Stimulated activated effector memory CD8-positive, alpha-beta T cell treated with anti-CD3 and anti-CD28 coated beads, Interleukin-12 subunit alpha, Interleukin-12 subunit beta, amount 100 ng/mL, for 72 hours (primary cell): ENCODE measurements around the gene MED26.

Experiments
- ATAC-seq: fragments of 150-1000 bp; cut with Tn5 transposase; 2 replicates; pipeline ENCODE4 v1.10.0; 2021
- DNase-seq, 2 donors: peaks; one replicate each; pipeline ENCODE4 v3.0.0; 2021 to 2022; ENCODE audit warnings: low spot score in 2 of 2
- H3K27ac Mint-ChIP-seq: one replicate; pipeline ENCODE4 v1.8.0; 2022; ENCODE audit warnings: mild to moderate bottlenecking, mixed read lengths
- H3K36me3 Mint-ChIP-seq: one replicate; pipeline ENCODE4 v1.8.0; 2022; ENCODE audit warnings: mild to moderate bottlenecking, mixed read lengths
- H3K4me1 Mint-ChIP-seq: one replicate; pipeline ENCODE4 v1.8.0; 2022; ENCODE audit warnings: mixed read lengths
- H3K4me3 Mint-ChIP-seq: one replicate; pipeline ENCODE4 v1.8.0; 2022; ENCODE audit warnings: mild to moderate bottlenecking, mixed read lengths
- H3K9me3 Mint-ChIP-seq: one replicate; pipeline ENCODE4 v1.8.0; 2022; ENCODE audit warnings: mixed read lengths

MED26 gene

GRCh38 chr19:16611121-16611520 lies 16.9 kb downstream of the MED26 start:
- ATAC-seq: no peak
- DNase-seq: no peak
- H3K36me3 Mint-ChIP-seq: no peaks in the 10 kb centered on the region
- H3K4me3 Mint-ChIP-seq: no peak overlapping the region
- no peaks in the 10 kb centered on the region for H3K9me3 Mint-ChIP-seq
- H3K27ac Mint-ChIP-seq: peak overlapping the region; percentile 44
- peaks cover 52% of the 10 kb centered on the region for H3K4me1 Mint-ChIP-seq

GRCh38 chr19:16609511-16610200 lies 18.3 kb downstream of the MED26 start:
- DNase-seq (no peak), ATAC-seq (no peak)
- H3K27ac Mint-ChIP-seq: no peak overlapping the region
- no peak overlapping the region for H3K4me3 Mint-ChIP-seq
- peaks cover 50% of the 10 kb centered on the region for H3K4me1 Mint-ChIP-seq
- no peaks in the 10 kb centered on the region for H3K36me3 Mint-ChIP-seq
- H3K9me3 Mint-ChIP-seq: no peaks in the 10 kb centered on the region

- Mint-ChIP-seq H3K27ac (peak overlapping the region; percentile 64), H3K4me1 (peaks cover 55% of the 10 kb centered on the region), H3K9me3 (no peaks in the 10 kb centered on the region), H3K36me3 (peaks cover 5% of the 10 kb centered on the region), H3K4me3 (no peak overlapping the region)
- ATAC-seq (peak; percentile 97), DNase-seq (no peak)
Measured at GRCh38 chr19:16608290-16608739, 19.7 kb downstream of the MED26 start.

GRCh38 chr19:16607819-16608218 lies 20.2 kb downstream of the MED26 start:
- Mint-ChIP-seq H3K4me3 (no peak overlapping the region), H3K4me1 (peaks cover 55% of the 10 kb centered on the region)

GRCh38 chr19:16605553-16605994 lies 22.4 kb downstream of the MED26 start:
- DNase-seq: no peak
- no peak for ATAC-seq
- Mint-ChIP-seq H3K27ac (peak overlapping the region; percentile 81), H3K4me3 (no peak overlapping the region), H3K9me3 (no peaks in the 10 kb centered on the region), H3K4me1 (peaks cover 47% of the 10 kb centered on the region), H3K36me3 (peaks cover 12% of the 10 kb centered on the region)

More at GRCh38 chr19:16607819-16608218, 20.2 kb downstream of the MED26 start:
- no peak for ATAC-seq
- no peak for DNase-seq
- peak overlapping the region; percentile 64 for H3K27ac Mint-ChIP-seq
- H3K9me3 Mint-ChIP-seq: no peaks in the 10 kb centered on the region
- peaks cover 5% of the 10 kb centered on the region for H3K36me3 Mint-ChIP-seq

GRCh38 chr19:16605115-16605514 lies 22.9 kb downstream of the MED26 start:
- Mint-ChIP-seq H3K4me1 (peaks cover 49% of the 10 kb centered on the region), H3K27ac (peak overlapping the region; percentile 81), H3K36me3 (peaks cover 12% of the 10 kb centered on the region), H3K9me3 (no peaks in the 10 kb centered on the region), H3K4me3 (no peak overlapping the region)
- DNase-seq (no peak), ATAC-seq (no peak)

GRCh38 chr19:16604615-16605014 lies 23.4 kb downstream of the MED26 start:
- Mint-ChIP-seq H3K36me3 (peaks cover 12% of the 10 kb centered on the region), H3K27ac (no peak overlapping the region), H3K4me3 (no peak overlapping the region), H3K9me3 (no peaks in the 10 kb centered on the region), H3K4me1 (peaks cover 50% of the 10 kb centered on the region)
- ATAC-seq (no peak), DNase-seq (no peak)

- no peak for ATAC-seq
- Mint-ChIP-seq H3K4me1 (peaks cover 47% of the 10 kb centered on the region), H3K27ac (peak overlapping the region; percentile 5), H3K9me3 (no peaks in the 10 kb centered on the region), H3K36me3 (peaks cover 19% of the 10 kb centered on the region), H3K4me3 (no peak overlapping the region)
- DNase-seq: no peak
Measured at GRCh38 chr19:16603090-16603489, 24.9 kb downstream of the MED26 start.

- peaks cover 53% of the 10 kb centered on the region for H3K4me1 Mint-ChIP-seq
- H3K27ac Mint-ChIP-seq: no peak overlapping the region
- H3K36me3 Mint-ChIP-seq: peaks cover 25% of the 10 kb centered on the region
- H3K4me3 Mint-ChIP-seq: no peak overlapping the region
- ATAC-seq (no peak), DNase-seq (no peak)
- H3K9me3 Mint-ChIP-seq: no peaks in the 10 kb centered on the region
Measured at GRCh38 chr19:16601378-16602052, 26.5 kb downstream of the MED26 start.

- Mint-ChIP-seq H3K36me3 (peaks cover 25% of the 10 kb centered on the region), H3K27ac (peak overlapping the region; percentile 74), H3K4me3 (no peak overlapping the region), H3K9me3 (no peaks in the 10 kb centered on the region), H3K4me1 (peaks cover 57% of the 10 kb centered on the region)
- DNase-seq (no peak), ATAC-seq (no peak)
Measured at GRCh38 chr19:16600824-16601223, 27.2 kb downstream of the MED26 start.

- Mint-ChIP-seq H3K36me3 (peaks cover 27% of the 10 kb centered on the region), H3K4me3 (no peak overlapping the region), H3K4me1 (peaks cover 58% of the 10 kb centered on the region), H3K27ac (peak overlapping the region; percentile 74), H3K9me3 (no peaks in the 10 kb centered on the region)
- no peak for ATAC-seq
- DNase-seq: no peak
Measured at GRCh38 chr19:16599655-16600346, 28.2 kb downstream of the MED26 start.

GRCh38 chr19:16598848-16599247 lies 29.2 kb downstream of the MED26 start:
- no peak overlapping the region for H3K4me3 Mint-ChIP-seq
- peaks cover 29% of the 10 kb centered on the region for H3K36me3 Mint-ChIP-seq
- no peaks in the 10 kb centered on the region for H3K9me3 Mint-ChIP-seq
- DNase-seq (no peak), ATAC-seq (no peak)
- no peak overlapping the region for H3K27ac Mint-ChIP-seq
- peaks cover 61% of the 10 kb centered on the region for H3K4me1 Mint-ChIP-seq

- Mint-ChIP-seq H3K4me1 (peaks cover 69% of the 10 kb centered on the region), H3K27ac (no peak overlapping the region)
Measured at GRCh38 chr19:16596399-16596798, 31.6 kb downstream of the MED26 start.

GRCh38 chr19:16595097-16595496 lies 32.9 kb downstream of the MED26 start:
- Mint-ChIP-seq H3K36me3 (peaks cover 23% of the 10 kb centered on the region), H3K9me3 (no peaks in the 10 kb centered on the region), H3K4me1 (peaks cover 69% of the 10 kb centered on the region), H3K4me3 (peak overlapping the region; percentile 71), H3K27ac (peak overlapping the region; percentile 94)
- DNase-seq (no peak), ATAC-seq (peak; percentile 25)

More at GRCh38 chr19:16596399-16596798, 31.6 kb downstream of the MED26 start:
- Mint-ChIP-seq H3K9me3 (no peaks in the 10 kb centered on the region), H3K4me3 (no peak overlapping the region), H3K36me3 (peaks cover 23% of the 10 kb centered on the region)
- ATAC-seq (no peak), DNase-seq (no peak)

- H3K9me3 Mint-ChIP-seq: no peaks in the 10 kb centered on the region
- H3K36me3 Mint-ChIP-seq: peaks cover 23% of the 10 kb centered on the region
- peak overlapping the region; percentile 71 for H3K4me3 Mint-ChIP-seq
- ATAC-seq (peak; percentile 82), DNase-seq (peak in 1 of 2 donors; percentile 68)
- peak overlapping the region; percentile 94 for H3K27ac Mint-ChIP-seq
- peaks cover 72% of the 10 kb centered on the region for H3K4me1 Mint-ChIP-seq
Measured at GRCh38 chr19:16594681-16595091, 33.3 kb downstream of the MED26 start.
